Measurements from ENCODE around the gene FBXO36. TPM values are rescaled to one million over a fixed set of nuclear protein-coding genes. Genes with fewer than 3 reads are reported as not detected.
A peak's percentile ranks its signal among the peaks of the same experiment; 100 is the strongest.

Gene FBXO36
- total and polyA plus RNA-seq, 10 of the 15 experiments (the other 5 are each of a cell fraction or from before 2014, with no cell fraction given) = 0.79 to 2.7 (median 1.3) TPM

- no peak for TF ChIP-seq ZBTB4 (CRISPR knock-in tag; IDR thresholded peaks at IDR 0.05)
- 0 out of 2 replicates have a peak, but pooled peaks have one; percentile 21 for TF ChIP-seq CBX5 (IDR thresholded peaks at IDR 0.05; ENCODE audit: low read depth)
- TF ChIP-seq MEF2A (IDR thresholded peaks at IDR 0.05; ENCODE audit: insufficient read depth, low read depth, low read length) = 0 out of 2 replicates have a peak, but pooled peaks have one; percentile 0
- TF ChIP-seq SREBF1 (IDR thresholded peaks at IDR 0.05; ENCODE audit: low read length) = no peak
- TF ChIP-seq RELB (IDR thresholded peaks at IDR 0.05; ENCODE audit: low read depth) = 0 out of 2 replicates have a peak, but pooled peaks have one; percentile 62
- TF ChIP-seq USF1 (IDR thresholded peaks at IDR 0.05; ENCODE audit: borderline replicate concordance, extremely low read length, insufficient read depth, low read depth, low read length) = no peak
- TF ChIP-seq MAX (IDR thresholded peaks at IDR 0.05; ENCODE audit: low read depth, low read length) = peak; percentile 34; the same call in 1 of the 2 replicates
- no peak for TF ChIP-seq POLR2A (IDR thresholded peaks at IDR 0.05; ENCODE audit: low read depth, low read length)
- TF ChIP-seq ZBTB33 (IDR thresholded peaks at IDR 0.05) = no peak
- TF ChIP-seq IKZF2 (IDR thresholded peaks at IDR 0.05) = no peak
- no peak for TF ChIP-seq MEF2B (IDR thresholded peaks at IDR 0.05; ENCODE audit: partially characterized antibody, poor library complexity, severe bottlenecking)
- no peak for TF ChIP-seq TCF7 (IDR thresholded peaks at IDR 0.05; ENCODE audit: borderline replicate concordance)
- no peak for TF ChIP-seq PAX5 (IDR thresholded peaks at IDR 0.05; ENCODE audit: borderline replicate concordance, low read depth, low read length)
- no peak for TF ChIP-seq ZNF207 (IDR thresholded peaks at IDR 0.05; ENCODE audit: borderline replicate concordance)
- no peak for TF ChIP-seq SMARCA5 (IDR thresholded peaks at IDR 0.05)
- no peak for TF ChIP-seq HDGF (IDR thresholded peaks at IDR 0.05)
- no peak for TF ChIP-seq DPF2 (IDR thresholded peaks at IDR 0.05)
- peak; percentile 98 for TF ChIP-seq BMI1 (IDR thresholded peaks at IDR 0.05; ENCODE audit: borderline replicate concordance)
- TF ChIP-seq NFYA (IDR thresholded peaks at IDR 0.05; ENCODE audit: borderline replicate concordance, low read depth, low read length) = no peak
- TF ChIP-seq ESRRA (IDR thresholded peaks at IDR 0.05; ENCODE audit: low read length) = no peak
- no peak for TF ChIP-seq POU2F2 (IDR thresholded peaks at IDR 0.05; ENCODE audit: borderline replicate concordance, low read depth, low read length)
Measured at GRCh38 chr2:229922449-229923386, at the start of gene FBXO36 (continued).

All from GM12878 (cell line).